SK-N-MC (cell line): Measurements from ENCODE around the gene EWSR1.

Source experiments
- EZH2 ChIP-seq: fragments of 200-600 bp; sonication (generic); IDR thresholded peaks from one replicate; pipeline ENCODE4 v1.6.1; 2017; ENCODE audit warnings: antibody characterized with exemption
- FOXP2 ChIP-seq: optimal IDR thresholded peaks from 2 replicates; pipeline ENCODE3; 2011; ENCODE audit warnings: mild to moderate bottlenecking, moderate library complexity; ENCODE audit not compliant: insufficient read depth; ENCODE audit errors: extremely low read length, control extremely low read depth
- POLR2AphosphoS5 ChIP-seq: IDR thresholded peaks from 2 replicates; pipeline ENCODE4 v1.6.1; 2012; ENCODE audit warnings: mild to moderate bottlenecking, low read depth, low read length, borderline replicate concordance

DNA sequence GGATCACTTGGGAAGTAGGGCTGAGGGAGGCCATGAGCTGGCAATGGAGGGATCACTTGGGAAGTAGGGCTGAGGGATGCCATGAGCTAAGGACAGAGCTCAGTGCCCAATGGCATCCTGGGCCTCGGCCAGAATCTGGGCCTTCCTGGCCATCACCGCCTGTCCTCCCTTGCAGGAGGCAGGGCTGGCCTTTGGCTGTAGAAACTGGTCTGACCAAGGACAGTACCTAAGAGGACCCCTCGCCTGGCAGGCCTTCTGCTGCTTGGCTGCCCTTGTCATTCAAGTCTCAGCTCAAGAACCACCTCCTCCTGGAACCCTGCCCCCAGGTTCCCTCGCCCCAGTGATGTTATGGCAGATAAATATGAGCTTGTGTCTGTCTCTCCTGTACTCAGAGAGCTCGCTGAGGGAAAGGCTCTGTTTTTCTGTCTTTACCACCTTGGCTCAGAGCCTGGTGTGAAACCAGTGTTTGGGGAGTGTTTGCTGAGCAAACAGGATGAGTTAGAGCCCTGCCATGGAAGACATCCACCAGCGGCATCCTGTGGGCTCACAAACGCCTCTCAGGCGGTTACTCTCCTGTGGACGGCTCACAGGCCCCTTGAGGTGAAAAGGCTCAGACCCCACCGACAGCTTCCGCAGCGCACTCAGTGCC lies 66.8 kb downstream of the EWSR1 start:
- no peak for TF ChIP-seq EZH2
- TF ChIP-seq POLR2AphosphoS5 = no peak
- no peak for TF ChIP-seq FOXP2
